ENCODE measurements around the gene SORCS2.

SORCS2 gene

DNA sequence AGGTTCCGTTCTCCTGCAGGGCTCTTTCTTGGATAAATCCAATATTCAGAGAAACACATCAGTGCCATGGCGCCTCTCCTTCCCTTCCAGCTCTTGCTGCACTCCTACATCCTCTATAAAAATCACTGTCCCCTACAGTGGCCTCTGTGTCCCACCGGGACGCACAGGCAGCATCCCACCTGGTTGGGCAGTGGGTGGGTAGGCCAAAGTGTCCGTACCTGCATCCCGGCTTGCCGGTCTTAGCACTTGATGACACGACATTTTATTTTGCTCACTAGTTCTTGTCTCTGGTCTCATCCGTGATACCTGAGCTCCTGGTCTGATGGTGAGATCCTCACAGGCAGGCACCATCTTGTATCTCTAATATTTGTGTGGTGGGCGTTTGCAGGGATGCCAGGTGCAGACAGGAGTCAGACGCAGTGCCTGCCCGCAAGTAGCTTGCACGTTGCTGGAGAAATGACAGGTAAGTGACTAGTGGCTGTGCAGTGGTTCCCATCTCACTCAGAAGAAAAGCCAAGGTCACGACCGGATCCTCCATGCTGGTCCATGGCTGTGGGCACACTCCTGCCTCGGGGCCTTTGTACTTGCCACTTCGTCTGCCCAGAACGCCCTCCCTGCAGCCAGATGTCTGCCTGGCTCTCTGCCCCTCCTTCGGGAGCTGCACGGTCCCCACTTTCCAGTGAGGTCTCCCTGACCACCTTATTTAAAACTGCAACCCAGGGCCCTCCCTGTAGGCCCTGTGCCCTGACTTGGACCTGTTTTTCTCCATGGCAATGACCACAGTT lies 109.7 kb downstream of the SORCS2 start:
- H3K4me1 ChIP-seq (ENCODE audit: insufficient read depth, low read length) = no peaks in the 10 kb centered on the region
- H3K27ac ChIP-seq (ENCODE audit: low read length) = no peak overlapping the region
- no peaks in the 10 kb centered on the region for H3K27me3 ChIP-seq (ENCODE audit: insufficient read depth, low read length)
- no peak overlapping the region for H3K9ac ChIP-seq (ENCODE audit: low read depth, low read length)
- H3K4me3 ChIP-seq (ENCODE audit: low read length) = no peak overlapping the region
- no peaks in the 10 kb centered on the region for H3K36me3 ChIP-seq (ENCODE audit: insufficient read depth, low read depth, low read length)
- H3K9me3 ChIP-seq (ENCODE audit: insufficient read depth, low read depth, low read length) = no peaks in the 10 kb centered on the region

DNA sequence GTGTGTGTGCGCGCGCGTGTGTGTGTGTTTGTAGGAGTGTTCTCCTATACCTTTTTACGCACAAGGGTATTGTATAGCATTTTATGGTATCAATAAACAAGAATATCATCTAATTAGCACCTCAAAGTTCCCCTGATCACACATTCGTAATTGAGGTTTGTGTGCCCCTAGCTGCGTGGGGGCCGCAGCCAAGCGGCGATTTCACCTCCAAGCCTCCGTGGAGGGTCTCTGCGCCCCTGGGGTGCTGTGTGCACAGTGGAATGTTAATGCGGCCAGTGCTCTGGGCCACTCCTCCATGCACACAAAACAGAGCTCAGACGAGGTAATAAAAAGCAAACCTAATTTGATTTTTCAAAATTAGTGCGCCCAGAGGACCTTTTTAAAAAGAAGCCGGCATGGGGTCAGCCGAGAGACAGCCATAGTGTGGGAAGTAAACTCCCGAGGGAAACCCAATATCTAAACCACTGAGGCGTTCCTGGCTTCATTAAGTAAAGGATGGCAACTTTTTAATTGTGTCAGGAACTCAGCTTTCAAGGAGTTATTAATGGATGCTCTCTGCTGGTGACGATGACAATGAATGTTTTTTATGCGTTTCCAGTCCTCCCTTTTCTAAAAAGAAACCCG lies 110.6 kb downstream of the SORCS2 start:
- H3K9me3 ChIP-seq (ENCODE audit: insufficient read depth, low read depth, low read length) = no peaks in the 10 kb centered on the region
- no peak overlapping the region for H3K9ac ChIP-seq (ENCODE audit: low read depth, low read length)
- no peaks in the 10 kb centered on the region for H3K4me1 ChIP-seq (ENCODE audit: insufficient read depth, low read length)
- H3K27me3 ChIP-seq (ENCODE audit: insufficient read depth, low read length) = no peaks in the 10 kb centered on the region
- no peak overlapping the region for H3K4me3 ChIP-seq (ENCODE audit: low read length)
- H3K36me3 ChIP-seq (ENCODE audit: insufficient read depth, low read depth, low read length) = no peaks in the 10 kb centered on the region
- H3K27ac ChIP-seq (ENCODE audit: low read length) = no peak overlapping the region

GRCh38 chr4:7303561-7303960 lies 111.2 kb downstream of the SORCS2 start:
- no peaks in the 10 kb centered on the region for H3K4me1 ChIP-seq (ENCODE audit: insufficient read depth, low read length)
- no peaks in the 10 kb centered on the region for H3K27me3 ChIP-seq (ENCODE audit: insufficient read depth, low read length)
- H3K4me3 ChIP-seq (ENCODE audit: low read length) = no peak overlapping the region
- H3K9ac ChIP-seq (ENCODE audit: low read depth, low read length) = no peak overlapping the region
- H3K9me3 ChIP-seq (ENCODE audit: insufficient read depth, low read depth, low read length) = no peaks in the 10 kb centered on the region
- no peak overlapping the region for H3K27ac ChIP-seq (ENCODE audit: low read length)
- H3K36me3 ChIP-seq (ENCODE audit: insufficient read depth, low read depth, low read length) = no peaks in the 10 kb centered on the region

DNA sequence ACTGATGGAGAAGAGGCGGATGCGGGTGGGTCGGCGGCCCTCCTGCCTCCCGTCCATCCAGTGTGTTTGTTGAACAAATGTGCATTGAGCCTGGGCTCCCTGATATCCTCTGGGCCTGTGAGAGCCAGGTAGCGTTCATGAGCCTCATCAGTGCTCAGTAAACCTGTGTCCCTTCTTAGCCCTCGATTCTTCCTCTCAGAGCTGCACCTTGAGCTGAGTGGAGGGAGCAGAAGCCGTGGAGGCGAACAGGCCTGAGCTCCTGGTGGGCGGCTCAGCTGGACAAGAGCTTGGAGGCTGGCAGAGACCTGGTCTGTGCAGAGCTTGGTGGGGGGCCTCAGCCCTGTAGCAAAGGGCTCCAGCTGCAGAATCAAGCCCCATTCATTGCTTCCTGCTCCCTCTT lies 112.1 kb downstream of the SORCS2 start:
- Histone ChIP-seq H3K9me3 (ENCODE audit: insufficient read depth, low read depth, low read length) (no peaks in the 10 kb centered on the region), H3K9ac (ENCODE audit: low read depth, low read length) (no peak overlapping the region), H3K27me3 (ENCODE audit: insufficient read depth, low read length) (no peaks in the 10 kb centered on the region), H3K4me1 (ENCODE audit: insufficient read depth, low read length) (no peaks in the 10 kb centered on the region), H3K27ac (ENCODE audit: low read length) (no peak overlapping the region), H3K36me3 (ENCODE audit: insufficient read depth, low read depth, low read length) (no peaks in the 10 kb centered on the region), H3K4me3 (ENCODE audit: low read length) (no peak overlapping the region)

- no peaks in the 10 kb centered on the region for H3K36me3 ChIP-seq (ENCODE audit: insufficient read depth, low read depth, low read length)
- H3K9ac ChIP-seq (ENCODE audit: low read depth, low read length) = no peak overlapping the region
- H3K27me3 ChIP-seq (ENCODE audit: insufficient read depth, low read length) = no peaks in the 10 kb centered on the region
- no peaks in the 10 kb centered on the region for H3K9me3 ChIP-seq (ENCODE audit: insufficient read depth, low read depth, low read length)
- no peak overlapping the region for H3K27ac ChIP-seq (ENCODE audit: low read length)
- no peak overlapping the region for H3K4me3 ChIP-seq (ENCODE audit: low read length)
- no peaks in the 10 kb centered on the region for H3K4me1 ChIP-seq (ENCODE audit: insufficient read depth, low read length)
Measured at GRCh38 chr4:7306021-7306965, 114.0 kb downstream of the SORCS2 start.

DNA sequence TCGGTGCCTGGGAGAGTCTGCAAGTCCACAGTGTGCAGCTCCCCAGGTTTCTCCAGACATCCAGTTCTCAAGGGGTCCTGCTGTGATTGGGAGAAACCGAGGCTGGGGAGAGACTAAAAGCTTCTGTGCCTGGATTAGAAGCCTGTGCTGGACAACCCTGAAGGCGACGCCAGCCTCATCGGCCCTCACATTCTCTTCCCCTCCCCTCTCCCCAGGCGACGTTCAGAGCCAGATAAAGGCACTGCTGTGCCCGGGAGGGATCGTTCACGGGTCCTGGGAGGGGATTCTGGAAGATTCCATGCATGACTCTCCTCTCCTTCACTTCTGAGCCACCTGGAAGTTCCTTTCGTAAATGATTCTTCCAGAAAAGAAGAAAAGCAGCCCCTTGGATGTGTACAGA lies 114.6 kb downstream of the SORCS2 start:
- Histone ChIP-seq H3K9ac (ENCODE audit: low read depth, low read length) (no peak overlapping the region), H3K36me3 (ENCODE audit: insufficient read depth, low read depth, low read length) (no peaks in the 10 kb centered on the region), H3K27me3 (ENCODE audit: insufficient read depth, low read length) (no peaks in the 10 kb centered on the region), H3K27ac (ENCODE audit: low read length) (no peak overlapping the region), H3K4me3 (ENCODE audit: low read length) (no peak overlapping the region), H3K9me3 (ENCODE audit: insufficient read depth, low read depth, low read length) (no peaks in the 10 kb centered on the region), H3K4me1 (ENCODE audit: insufficient read depth, low read length) (no peaks in the 10 kb centered on the region)

DNA sequence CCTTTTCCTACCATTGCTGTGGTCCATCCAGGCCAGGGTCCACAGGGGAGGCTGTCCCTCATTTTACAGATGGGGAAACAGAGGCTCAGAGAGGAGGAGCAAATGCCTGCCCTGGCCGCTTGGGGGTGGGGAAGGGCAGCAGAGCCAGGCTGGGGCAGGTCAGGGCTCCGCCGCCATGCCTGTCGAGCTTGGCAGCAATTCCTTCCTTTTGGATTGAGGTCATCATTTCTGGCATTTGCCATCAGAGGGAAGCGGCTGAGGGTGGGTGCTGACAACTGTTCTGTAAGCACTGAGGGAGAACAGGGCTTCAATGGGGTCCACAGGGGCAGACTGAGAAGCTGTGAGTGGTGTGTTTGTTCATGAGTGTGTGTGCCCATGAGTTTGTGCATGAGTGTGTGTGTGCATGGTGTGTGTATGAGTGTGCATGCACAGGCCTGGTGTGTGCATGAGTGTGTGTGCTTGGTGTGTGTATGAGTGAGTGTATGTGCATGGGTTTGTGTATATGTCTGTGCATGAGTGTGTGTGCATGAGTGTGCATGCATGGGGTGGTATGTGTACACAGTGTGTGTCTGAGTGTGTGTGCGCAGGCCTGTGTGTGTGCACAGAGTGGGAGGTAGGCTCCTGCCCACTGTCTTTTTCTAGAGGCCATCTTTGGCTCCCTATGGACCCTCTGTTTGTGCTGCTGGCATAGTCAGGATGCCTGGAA lies 115.2 kb downstream of the SORCS2 start:
- no peaks in the 10 kb centered on the region for H3K9me3 ChIP-seq (ENCODE audit: insufficient read depth, low read depth, low read length)
- no peak overlapping the region for H3K4me3 ChIP-seq (ENCODE audit: low read length)
- H3K27me3 ChIP-seq (ENCODE audit: insufficient read depth, low read length) = no peaks in the 10 kb centered on the region
- H3K36me3 ChIP-seq (ENCODE audit: insufficient read depth, low read depth, low read length) = no peaks in the 10 kb centered on the region
- no peak overlapping the region for H3K9ac ChIP-seq (ENCODE audit: low read depth, low read length)
- H3K4me1 ChIP-seq (ENCODE audit: insufficient read depth, low read length) = no peaks in the 10 kb centered on the region
- H3K27ac ChIP-seq (ENCODE audit: low read length) = no peak overlapping the region

DNA sequence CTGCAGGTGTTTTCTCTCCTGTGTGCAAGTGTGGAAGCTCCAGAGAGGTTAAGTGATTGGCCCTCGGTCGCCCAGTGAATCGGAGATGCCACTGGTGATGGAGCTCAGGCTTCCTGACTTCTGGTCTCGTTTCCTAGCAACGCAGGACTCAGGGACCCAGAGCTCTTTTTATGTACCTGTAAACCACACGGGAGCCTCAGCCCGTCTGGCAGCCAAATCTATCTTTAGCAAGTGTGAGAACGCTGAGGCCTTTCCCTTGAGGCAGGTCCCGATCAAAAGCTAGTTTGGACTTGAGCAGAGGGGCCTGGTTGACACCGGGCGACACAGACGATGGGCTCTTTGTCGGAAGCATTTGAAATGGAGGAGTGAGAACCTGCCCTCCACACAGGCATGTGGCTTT lies 116.8 kb downstream of the SORCS2 start:
- Histone ChIP-seq H3K27ac (ENCODE audit: low read length) (no peak overlapping the region), H3K9ac (ENCODE audit: low read depth, low read length) (no peak overlapping the region), H3K4me1 (ENCODE audit: insufficient read depth, low read length) (no peaks in the 10 kb centered on the region), H3K4me3 (ENCODE audit: low read length) (no peak overlapping the region), H3K9me3 (ENCODE audit: insufficient read depth, low read depth, low read length) (no peaks in the 10 kb centered on the region), H3K36me3 (ENCODE audit: insufficient read depth, low read depth, low read length) (no peaks in the 10 kb centered on the region), H3K27me3 (ENCODE audit: insufficient read depth, low read length) (no peaks in the 10 kb centered on the region)

DNA sequence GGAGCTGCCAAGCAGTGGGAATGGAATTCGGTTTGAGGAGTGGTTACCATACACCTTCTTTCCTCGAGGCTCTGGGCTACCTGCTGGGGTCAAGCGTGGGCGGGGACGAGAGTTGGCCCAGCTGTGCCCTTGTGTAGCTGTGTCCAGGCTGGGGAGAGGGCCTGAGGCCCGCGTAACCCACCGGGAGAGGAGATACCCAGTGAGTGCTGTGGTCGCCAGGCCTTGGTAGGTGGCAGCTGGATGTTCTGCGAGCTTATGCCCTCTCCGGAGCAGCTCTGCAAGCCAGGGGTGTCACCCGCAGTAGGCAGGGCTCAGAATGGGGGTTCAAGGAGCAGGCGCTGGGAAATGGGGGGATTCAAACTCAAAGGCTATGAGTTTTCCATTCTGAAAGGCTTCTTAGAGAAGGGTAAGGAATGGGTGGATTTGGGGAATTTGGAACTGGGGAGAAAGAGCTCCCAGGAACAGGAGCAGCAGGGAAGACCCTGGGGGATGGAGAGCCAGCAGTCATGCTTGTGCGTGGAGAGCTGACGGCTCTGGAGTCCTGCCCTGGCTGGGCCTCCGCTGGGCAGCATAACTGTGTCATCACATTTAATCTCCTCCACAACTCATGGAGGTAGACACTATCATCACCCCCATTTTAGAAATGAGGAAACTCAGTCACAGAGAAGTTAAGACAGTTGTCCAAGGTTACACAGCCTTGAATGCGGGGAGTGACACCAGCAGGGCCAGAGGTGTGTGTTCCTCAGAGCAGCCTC lies 117.5 kb downstream of the SORCS2 start:
- no peaks in the 10 kb centered on the region for H3K27me3 ChIP-seq (ENCODE audit: insufficient read depth, low read length)
- no peak overlapping the region for H3K4me3 ChIP-seq (ENCODE audit: low read length)
- H3K9me3 ChIP-seq (ENCODE audit: insufficient read depth, low read depth, low read length) = no peaks in the 10 kb centered on the region
- no peaks in the 10 kb centered on the region for H3K36me3 ChIP-seq (ENCODE audit: insufficient read depth, low read depth, low read length)
- no peak overlapping the region for H3K27ac ChIP-seq (ENCODE audit: low read length)
- H3K4me1 ChIP-seq (ENCODE audit: insufficient read depth, low read length) = no peaks in the 10 kb centered on the region
- no peak overlapping the region for H3K9ac ChIP-seq (ENCODE audit: low read depth, low read length)

DNA sequence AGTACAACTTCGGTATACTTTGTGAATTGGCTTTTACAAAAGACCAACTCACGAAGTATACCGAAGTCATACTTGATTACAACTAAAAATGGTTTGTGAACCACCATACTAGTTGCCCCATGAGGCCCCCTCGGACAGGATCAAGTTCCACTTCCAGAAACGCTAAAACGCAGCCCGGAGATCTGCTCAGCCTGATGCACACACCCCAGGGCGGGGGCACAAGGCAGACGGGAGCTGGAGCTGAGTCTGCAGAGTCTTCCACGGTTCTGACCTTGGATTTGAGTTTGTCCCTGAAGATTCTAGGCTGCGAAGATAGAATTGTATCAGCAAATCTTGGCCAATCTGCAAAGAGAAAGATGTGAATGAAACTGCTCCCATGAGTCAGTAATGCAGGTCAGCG lies 118.1 kb downstream of the SORCS2 start:
- H3K27ac ChIP-seq (ENCODE audit: low read length) = no peak overlapping the region
- H3K36me3 ChIP-seq (ENCODE audit: insufficient read depth, low read depth, low read length) = no peaks in the 10 kb centered on the region

GRCh38 chr4:7311205-7311604 lies 118.9 kb downstream of the SORCS2 start:
- no peaks in the 10 kb centered on the region for H3K9me3 ChIP-seq (ENCODE audit: insufficient read depth, low read depth, low read length)
- H3K4me1 ChIP-seq (ENCODE audit: insufficient read depth, low read length) = no peaks in the 10 kb centered on the region
- H3K9ac ChIP-seq (ENCODE audit: low read depth, low read length) = no peak overlapping the region
- no peaks in the 10 kb centered on the region for H3K27me3 ChIP-seq (ENCODE audit: insufficient read depth, low read length)
- no peaks in the 10 kb centered on the region for H3K36me3 ChIP-seq (ENCODE audit: insufficient read depth, low read depth, low read length)
- no peak overlapping the region for H3K4me3 ChIP-seq (ENCODE audit: low read length)
- no peak overlapping the region for H3K27ac ChIP-seq (ENCODE audit: low read length)

More for the DNA sequence above, 118.1 kb downstream of the SORCS2 start:
- Histone ChIP-seq H3K9me3 (ENCODE audit: insufficient read depth, low read depth, low read length) (no peaks in the 10 kb centered on the region), H3K9ac (ENCODE audit: low read depth, low read length) (no peak overlapping the region), H3K27me3 (ENCODE audit: insufficient read depth, low read length) (no peaks in the 10 kb centered on the region), H3K4me1 (ENCODE audit: insufficient read depth, low read length) (no peaks in the 10 kb centered on the region), H3K4me3 (ENCODE audit: low read length) (no peak overlapping the region)

Measured in iPS-20b (cell line).